Urinary bladder (tissue), 4 donors: ENCODE results near the gene VPS8. TPM values are rescaled to one million over a fixed set of nuclear protein-coding genes. Genes with fewer than 3 reads are reported as not detected.

Experiments used
- DNase-seq: peaks from one replicate; pipeline ENCODE4 v3.0.0-alpha.2; 2015; ENCODE audit errors: extremely low spot score
- H3K27ac ChIP-seq: one replicate; pipeline ENCODE4 v1.5.1; 2013; ENCODE audit warnings: low read depth, mild to moderate bottlenecking, moderate library complexity
- H3K36me3 ChIP-seq: one replicate; pipeline ENCODE4 v1.6.1; 2013; ENCODE audit warnings: mild to moderate bottlenecking, moderate library complexity; ENCODE audit not compliant: insufficient read depth
- H3K4me1 ChIP-seq: one replicate; pipeline ENCODE4 v1.6.1; 2013; ENCODE audit warnings: mild to moderate bottlenecking, moderate library complexity; ENCODE audit not compliant: insufficient read depth
- H3K4me3 ChIP-seq: one replicate; pipeline ENCODE4 v1.5.1; 2013; ENCODE audit warnings: low read depth, low read length
- WGBS: extraction: QIAGEN DNeasy Blood & Tissue Kit; methylation state at CpG from one replicate; pipeline ENCODE4 v1.1.7; 2013; 5-methylcytosine and 5-hydroxymethylcytosine counted together
- polyA plus RNA-seq: library from polyadenylated mRNA; stranded (reverse); fragments of 200-250 nt; gene quantifications from one replicate; pipeline ENCODE4 v1.2.3, GENCODE V29; 2013
- total RNA-seq: library from RNA; depleted of rRNA; stranded (reverse); fragments of >200 nt; gene quantifications from one replicate; pipeline ENCODE4 v1.2.3, GENCODE V29; 2014
- donor health status: healthy with polysubstance abuse.
- donor health status: healthy.

VPS8 gene
- total RNA-seq (200 TPM), polyA plus RNA-seq (14.0 TPM)

GRCh38 chr3:184811999-184812661, at the start of gene VPS8:
Gene VPS8 (plus strand): TSS chr3:184812166. CDS start chr3:184824633, 12,467 bp downstream.
- Histone ChIP-seq H3K4me1 (no peaks in the 10 kb centered on the region), H3K27ac (peak within 1 kb of the TSS; percentile 33), H3K4me3 (peak within 1 kb of the TSS; percentile 73), H3K36me3 (no peaks in the 10 kb centered on the region)
- peak; percentile 89 for DNase-seq
- WGBS, result under 1% methylated on average over 50 of the region's 50 CpGs

- DNase-seq, result no peak
- WGBS, result 96% methylated on average over 4 of the region's 4 CpGs
- Histone ChIP-seq H3K27ac (no peak overlapping the region), H3K4me3 (no peak overlapping the region), H3K36me3 (no peaks in the 10 kb centered on the region), H3K4me1 (no peaks in the 10 kb centered on the region)
Observed at GRCh38 chr3:184764191-184764590, 47.8 kb upstream of the VPS8 start.

GRCh38 chr3:184765047-184765729, 46.8 kb upstream of the VPS8 start:
- H3K27ac ChIP-seq, result no peak overlapping the region
- H3K4me3 ChIP-seq, result no peak overlapping the region
- H3K36me3 ChIP-seq, result no peaks in the 10 kb centered on the region
- WGBS, result 72% methylated on average over 10 of the region's 10 CpGs
- H3K4me1 ChIP-seq, result no peaks in the 10 kb centered on the region
- no peak for DNase-seq

- Histone ChIP-seq H3K4me3 (no peak overlapping the region), H3K27ac (no peak overlapping the region), H3K36me3 (no peaks in the 10 kb centered on the region), H3K4me1 (no peaks in the 10 kb centered on the region)
- DNase-seq, result no peak
- 63% methylated on average over 7 of the region's 7 CpGs for WGBS
Observed at GRCh38 chr3:184765730-184766074, 46.3 kb upstream of the VPS8 start.

GRCh38 chr3:184766555-184767261, 45.3 kb upstream of the VPS8 start:
- 89% methylated on average over 4 of the region's 4 CpGs for WGBS
- DNase-seq, result no peak

GRCh38 chr3:184767377-184767776, 44.6 kb upstream of the VPS8 start:
- 91% methylated on average over 12 of the region's 12 CpGs for WGBS
- no peak overlapping the region for H3K27ac ChIP-seq
- no peak for DNase-seq
- no peaks in the 10 kb centered on the region for H3K4me1 ChIP-seq
- no peaks in the 10 kb centered on the region for H3K36me3 ChIP-seq
- H3K4me3 ChIP-seq, result no peak overlapping the region

More at GRCh38 chr3:184766555-184767261, 45.3 kb upstream of the VPS8 start:
- Histone ChIP-seq H3K27ac (no peak overlapping the region), H3K4me3 (no peak overlapping the region), H3K36me3 (no peaks in the 10 kb centered on the region), H3K4me1 (no peaks in the 10 kb centered on the region)

GRCh38 chr3:184769382-184770170, 42.4 kb upstream of the VPS8 start:
- Histone ChIP-seq H3K4me1 (no peaks in the 10 kb centered on the region), H3K27ac (no peak overlapping the region), H3K36me3 (no peaks in the 10 kb centered on the region), H3K4me3 (no peak overlapping the region)
- WGBS, result 86% methylated on average over 26 of the region's 26 CpGs
- DNase-seq, result no peak

GRCh38 chr3:184770541-184770940, 41.4 kb upstream of the VPS8 start:
- 92% methylated on average over 12 of the region's 12 CpGs for WGBS
- H3K4me3 ChIP-seq, result no peak overlapping the region
- DNase-seq, result no peak
- no peaks in the 10 kb centered on the region for H3K36me3 ChIP-seq
- H3K4me1 ChIP-seq, result no peaks in the 10 kb centered on the region
- H3K27ac ChIP-seq, result no peak overlapping the region

GRCh38 chr3:184771301-184772127, 40.5 kb upstream of the VPS8 start:
- DNase-seq, result no peak
- H3K36me3 ChIP-seq, result no peaks in the 10 kb centered on the region
- 56% methylated on average over 20 of the region's 20 CpGs for WGBS
- H3K4me1 ChIP-seq, result no peaks in the 10 kb centered on the region
- H3K27ac ChIP-seq, result no peak overlapping the region
- no peak overlapping the region for H3K4me3 ChIP-seq

- DNase-seq, result no peak
- 89% methylated on average over 8 of the region's 8 CpGs for WGBS
- Histone ChIP-seq H3K4me1 (no peaks in the 10 kb centered on the region), H3K27ac (no peak overlapping the region), H3K4me3 (no peak overlapping the region), H3K36me3 (no peaks in the 10 kb centered on the region)
Observed at GRCh38 chr3:184772667-184773272, 39.2 kb upstream of the VPS8 start.

GRCh38 chr3:184773283-184774186, 38.4 kb upstream of the VPS8 start:
- H3K36me3 ChIP-seq, result no peaks in the 10 kb centered on the region
- peak overlapping the region; percentile 30 for H3K27ac ChIP-seq
- DNase-seq, result no peak
- no peaks in the 10 kb centered on the region for H3K4me1 ChIP-seq
- 64% methylated on average over 43 of the region's 43 CpGs for WGBS
- H3K4me3 ChIP-seq, result no peak overlapping the region

- Histone ChIP-seq H3K36me3 (no peaks in the 10 kb centered on the region), H3K4me1 (no peaks in the 10 kb centered on the region), H3K4me3 (no peak overlapping the region), H3K27ac (no peak overlapping the region)
- DNase-seq, result no peak
- 86% methylated on average over 2 of the region's 2 CpGs for WGBS
Observed at GRCh38 chr3:184776916-184777315, 35.0 kb upstream of the VPS8 start.
